K562 (cell line): ENCODE measurements around the gene PDCD10. TPM values are rescaled to one million over a fixed set of nuclear protein-coding genes. Genes with fewer than 3 reads are reported as not detected.

ENCODE experiments used
- C11orf30 ChIP-seq: fragments of 450-650 bp; IDR thresholded peaks from 2 replicates; pipeline ENCODE4 v1.6.1; 2016; ENCODE audit warnings: low read depth, mild to moderate bottlenecking
- CREB3L1 ChIP-seq: fragments of 450-650 bp; IDR thresholded peaks from 2 replicates; pipeline ENCODE4 v1.6.1; 2014; ENCODE audit warnings: low read depth, mild to moderate bottlenecking, moderate library complexity, borderline replicate concordance
- ETV1 ChIP-seq: fragments of 450-650 bp; conservative IDR thresholded peaks from 2 replicates; pipeline ENCODE4 v1.6.1; 2016; ENCODE audit warnings: missing genetic modification characterization, control low read depth, low read depth, missing compliant biosample characterization
- FOSL1 ChIP-seq: fragments of 200-800 bp; sonication (Bioruptor generic); conservative IDR thresholded peaks from 2 replicates; pipeline ENCODE4 v1.6.1; 2016; ENCODE audit warnings: missing genetic modification characterization, missing compliant biosample characterization
- FOXA1 ChIP-seq: fragments of 450-650 bp; IDR thresholded peaks from 2 replicates; pipeline ENCODE4 v1.6.1; 2016; ENCODE audit warnings: mild to moderate bottlenecking, borderline replicate concordance
- GABPA ChIP-seq: fragments of 200-800 bp; sonication (Bioruptor generic); conservative IDR thresholded peaks from 2 replicates; pipeline ENCODE4 v1.6.1; 2016; ENCODE audit warnings: low read depth, missing genetic modification characterization, missing compliant biosample characterization
- HDAC1 ChIP-seq, 2 experiments: fragments of 450-650 bp; IDR thresholded peaks; 2 replicates each; pipeline ENCODE4 v1.6.1; 2016 to 2017; ENCODE audit warnings: inconsistent platforms in 1 of 2, mild to moderate bottlenecking in 1 of 2, moderate library complexity in 1 of 2
- KDM1A ChIP-seq, 2 experiments: fragments of 450-650 bp; IDR thresholded peaks; 2 replicates each; pipeline ENCODE4 v1.6.1; 2016; ENCODE audit warnings: mild to moderate bottlenecking in 2 of 2
- MED1 ChIP-seq: sonication (generic); formaldehyde crosslinking; IDR thresholded peaks from 2 replicates; pipeline ENCODE4 v1.8.1; 2023; ENCODE audit warnings: missing genetic modification reagents, borderline replicate concordance
- MYC ChIP-seq, 2 experiments: fragments of 250-450 bp in 1 of 2; sonication (Bioruptor Pico) in 1 of 2; IDR thresholded peaks; 2 replicates each; pipeline versions ENCODE4 v1.5.1 to v1.6.1; 2012 to 2021; ENCODE audit warnings: low read depth in 2 of 2, borderline replicate concordance in 1 of 2, improper control_type of control experiment in 1 of 2, low read length in 1 of 2, mild to moderate bottlenecking in 1 of 2, moderate library complexity in 1 of 2
- NFIC ChIP-seq: fragments of 450-650 bp; IDR thresholded peaks from 2 replicates; pipeline ENCODE4 v1.6.1; 2017; ENCODE audit warnings: mild to moderate bottlenecking, inconsistent platforms
- POLR2AphosphoS5 ChIP-seq: IDR thresholded peaks from 2 replicates; pipeline ENCODE4 v1.6.1; 2011; ENCODE audit warnings: mild to moderate bottlenecking, low read depth, low read length, moderate library complexity; ENCODE audit not compliant: control insufficient read depth, insufficient read depth
- POLR3G ChIP-seq: IDR thresholded peaks from 2 replicates; pipeline ENCODE4 v1.6.1; 2011; ENCODE audit not compliant: insufficient read length, insufficient replicate concordance; ENCODE audit errors: extremely low read depth
- SAP30 ChIP-seq: fragments of 200-600 bp; sonication (generic); IDR thresholded peaks from 2 replicates; pipeline ENCODE4 v1.6.1; 2012; ENCODE audit warnings: borderline replicate concordance, low read depth, mild to moderate bottlenecking, moderate library complexity, low read length, control low read depth, inconsistent platforms; ENCODE audit not compliant: insufficient read depth, poor library complexity, severe bottlenecking
- SOX6 ChIP-seq: fragments of 450-650 bp; IDR thresholded peaks from 2 replicates; pipeline ENCODE4 v1.6.1; 2014; ENCODE audit warnings: mild to moderate bottlenecking
- TRIM24 ChIP-seq, 2 experiments: fragments of 450-650 bp; IDR thresholded peaks; 2 replicates each; pipeline ENCODE4 v1.6.1; 2016
- ZNF24 ChIP-seq: fragments of 450-650 bp; IDR thresholded peaks from 2 replicates; pipeline ENCODE4 v1.6.1; 2016
- ZNF354B ChIP-seq: fragments of 250-450 bp; sonication (Bioruptor Pico); IDR thresholded peaks from 2 replicates; pipeline ENCODE4 v1.4.0; 2020
- ZNF398 ChIP-seq: fragments of 250-450 bp; sonication (Bioruptor Pico); IDR thresholded peaks from 2 replicates; pipeline ENCODE4 v1.8.0; 2021; ENCODE audit warnings: moderate library complexity, mild to moderate bottlenecking, inconsistent platforms
- ZNF695 ChIP-seq: fragments of 450-650 bp; formaldehyde crosslinking; IDR thresholded peaks from 2 replicates; pipeline ENCODE4 v1.4.0; 2020; ENCODE audit warnings: mild to moderate bottlenecking, moderate library complexity
- polyA plus RNA-seq, 8 experiments: library from polyadenylated mRNA; depleted of rRNA in 4 of 8; stranded (reverse) in 5 of 8; unstranded in 3 of 8; fragments of >200 nt; fragmentation: Nextera tagmentation in 2 of 8; fragmentation: Illumina TruSeq in 1 of 8; extraction: Ambion mirVana in 2 of 8; extraction: Trizol in 1 of 8; gene quantifications; 2 replicates each; pipeline versions ENCODE4 v1.2.1 to v1.2.3, GENCODE V29; 2011 to 2014; ENCODE audit warnings: inconsistent platforms in 1 of 8, missing spikeins in 1 of 8
- total RNA-seq, 7 experiments: library from RNA; depleted of rRNA in 6 of 7; stranded (reverse); fragments of >200 nt in 6 of 7; fragmentation: Illumina TruSeq in 2 of 7; extraction: Trizol in 2 of 7; gene quantifications; 2 replicates each; pipeline versions ENCODE4 v1.2.1 to v1.2.3, GENCODE V29; 2011 to 2021; ENCODE audit warnings: low replicate concordance in 1 of 7
- TF ChIP-seq, protein P1 (sequence below): sonication (generic); formaldehyde crosslinking; IDR thresholded peaks from 2 replicates; pipeline ENCODE4 v1.8.0; 2022; ENCODE audit warnings: mild to moderate bottlenecking, missing genetic modification reagents
- TF ChIP-seq, protein P2 (sequence below): fragments of 200-400 bp; formaldehyde crosslinking; IDR thresholded peaks from 2 replicates; pipeline ENCODE4 v1.6.1; 2017; ENCODE audit warnings: mild to moderate bottlenecking, low read depth, low read length, moderate library complexity

The PDCD10 gene
- total and polyA plus RNA-seq, 9 of the 15 experiments (the other 6 are each of a cell fraction or from before 2014, with no cell fraction given) = 121 to 476 (median 232) TPM

DNA sequence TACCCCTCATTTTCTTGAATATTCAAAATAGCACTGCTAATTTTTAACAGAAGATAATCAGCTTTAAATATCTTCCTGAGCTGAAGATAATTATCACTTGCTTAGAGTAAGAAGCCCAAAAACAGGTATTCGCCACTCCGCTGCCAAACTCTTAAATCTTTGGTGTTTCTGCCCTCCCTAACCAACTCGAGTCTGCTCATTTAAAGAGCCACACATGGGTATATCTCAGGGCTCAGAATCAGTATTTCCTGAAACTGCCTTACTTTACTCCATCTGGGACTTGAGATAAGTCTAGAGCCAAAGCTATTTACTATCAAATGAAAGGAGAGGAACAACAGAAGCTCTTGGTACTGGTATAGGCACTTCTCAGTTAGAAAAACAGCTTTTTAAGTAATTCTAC is 10.8 kb downstream of the PDCD10 start (continued):
- TF ChIP-seq FOSL1 (peak; percentile 35; the same call in 1 of the 2 replicates), MYC (IDR thresholded peaks at IDR 0.05; ENCODE audit: low read depth, low read length) (no peak), MYC (CRISPR knock-in tag; IDR thresholded peaks at IDR 0.05; ENCODE audit: borderline replicate concordance, low read depth) (no peak), CREB3L1 (no peak; the same call in 1 of the 2 replicates), GABPA (tag) (no peak), POLR3G (no peak), ZNF354B (CRISPR knock-in tag) (no peak), SOX6 (peak; percentile 57), ZNF695 (CRISPR knock-in tag) (no peak), ZNF398 (CRISPR knock-in tag) (no peak), SAP30 (no peak), ETV1 (tag) (peak; percentile 72), FOXA1 (no peak), MED1 (no peak), ZNF24 (no peak), C11orf30 (no peak), HDAC1 (IDR thresholded peaks at IDR 0.05) (peak in 1 of 2 experiments; percentile 54; a peak in 1 of 4 replicates), NFIC (peak; percentile 58), KDM1A (IDR thresholded peaks at IDR 0.05) (peak; percentile 41 to 48; a peak in 2 of 4 replicates), TRIM24 (IDR thresholded peaks at IDR 0.05) (peak in 1 of 2 experiments; percentile 40; a peak in 1 of 4 replicates), POLR2AphosphoS5 (peak; percentile 78; the same call in 1 of the 2 replicates)
- TF ChIP-seq, protein P1, sequence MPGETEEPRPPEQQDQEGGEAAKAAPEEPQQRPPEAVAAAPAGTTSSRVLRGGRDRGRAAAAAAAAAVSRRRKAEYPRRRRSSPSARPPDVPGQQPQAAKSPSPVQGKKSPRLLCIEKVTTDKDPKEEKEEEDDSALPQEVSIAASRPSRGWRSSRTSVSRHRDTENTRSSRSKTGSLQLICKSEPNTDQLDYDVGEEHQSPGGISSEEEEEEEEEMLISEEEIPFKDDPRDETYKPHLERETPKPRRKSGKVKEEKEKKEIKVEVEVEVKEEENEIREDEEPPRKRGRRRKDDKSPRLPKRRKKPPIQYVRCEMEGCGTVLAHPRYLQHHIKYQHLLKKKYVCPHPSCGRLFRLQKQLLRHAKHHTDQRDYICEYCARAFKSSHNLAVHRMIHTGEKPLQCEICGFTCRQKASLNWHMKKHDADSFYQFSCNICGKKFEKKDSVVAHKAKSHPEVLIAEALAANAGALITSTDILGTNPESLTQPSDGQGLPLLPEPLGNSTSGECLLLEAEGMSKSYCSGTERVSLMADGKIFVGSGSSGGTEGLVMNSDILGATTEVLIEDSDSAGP = no peak
- TF ChIP-seq, protein P2, sequence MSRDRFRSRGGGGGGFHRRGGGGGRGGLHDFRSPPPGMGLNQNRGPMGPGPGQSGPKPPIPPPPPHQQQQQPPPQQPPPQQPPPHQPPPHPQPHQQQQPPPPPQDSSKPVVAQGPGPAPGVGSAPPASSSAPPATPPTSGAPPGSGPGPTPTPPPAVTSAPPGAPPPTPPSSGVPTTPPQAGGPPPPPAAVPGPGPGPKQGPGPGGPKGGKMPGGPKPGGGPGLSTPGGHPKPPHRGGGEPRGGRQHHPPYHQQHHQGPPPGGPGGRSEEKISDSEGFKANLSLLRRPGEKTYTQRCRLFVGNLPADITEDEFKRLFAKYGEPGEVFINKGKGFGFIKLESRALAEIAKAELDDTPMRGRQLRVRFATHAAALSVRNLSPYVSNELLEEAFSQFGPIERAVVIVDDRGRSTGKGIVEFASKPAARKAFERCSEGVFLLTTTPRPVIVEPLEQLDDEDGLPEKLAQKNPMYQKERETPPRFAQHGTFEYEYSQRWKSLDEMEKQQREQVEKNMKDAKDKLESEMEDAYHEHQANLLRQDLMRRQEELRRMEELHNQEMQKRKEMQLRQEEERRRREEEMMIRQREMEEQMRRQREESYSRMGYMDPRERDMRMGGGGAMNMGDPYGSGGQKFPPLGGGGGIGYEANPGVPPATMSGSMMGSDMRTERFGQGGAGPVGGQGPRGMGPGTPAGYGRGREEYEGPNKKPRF = no peak
